CD4-positive, alpha-beta T cell treated with Interleukin-2 at 100 ng/mL for 4 hours (primary cell): Measurements from ENCODE around the gene ATG2A.
A peak's percentile ranks its signal among the peaks of the same experiment; 100 is the strongest.

Experiments used
- DNase-seq: peaks from one replicate; pipeline ENCODE4 v3.0.0-alpha.2; 2020; ENCODE audit warnings: low spot score

ATG2A gene

DNA sequence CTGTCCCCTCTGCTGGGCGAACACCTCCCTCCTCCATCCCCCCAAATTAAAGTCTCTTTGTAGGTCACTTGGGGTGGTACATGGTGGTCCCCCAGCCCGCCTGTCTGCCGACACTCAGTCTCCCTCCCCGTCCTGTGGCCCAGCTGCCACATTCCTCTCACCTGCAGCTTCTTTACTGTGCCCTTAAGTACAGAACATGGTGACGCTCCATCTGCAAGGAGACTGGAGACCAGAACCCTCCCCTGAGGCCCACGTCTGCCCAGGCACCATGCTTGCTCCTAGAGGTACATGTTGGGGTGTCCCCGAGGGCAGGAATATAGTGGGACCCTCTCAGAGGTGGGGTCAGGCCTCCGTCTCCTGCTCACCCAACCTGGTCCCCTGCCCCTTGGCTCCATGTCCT is 33.0 kb downstream of the ATG2A start:
- no peak for DNase-seq

DNA sequence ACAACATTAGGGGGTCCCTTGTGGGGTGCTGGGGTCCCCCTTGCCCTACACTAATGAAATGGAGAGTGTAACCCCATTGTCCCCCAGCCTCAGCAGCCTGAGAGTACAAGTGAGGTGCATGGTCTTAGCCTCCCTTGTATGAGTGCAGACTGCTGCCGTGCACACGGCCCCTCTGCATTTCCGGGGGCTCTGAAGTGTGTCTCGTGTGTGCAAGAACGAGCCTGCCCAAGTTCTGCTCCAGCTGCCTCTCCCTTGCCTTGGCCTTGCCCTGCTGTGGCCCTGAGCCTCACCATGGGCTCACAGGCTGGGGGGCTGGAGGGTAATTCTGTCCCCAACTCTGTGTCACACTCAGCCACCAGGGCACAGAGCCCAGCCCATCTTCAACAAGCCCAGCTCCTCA is 33.4 kb downstream of the ATG2A start:
- no peak for DNase-seq

DNA sequence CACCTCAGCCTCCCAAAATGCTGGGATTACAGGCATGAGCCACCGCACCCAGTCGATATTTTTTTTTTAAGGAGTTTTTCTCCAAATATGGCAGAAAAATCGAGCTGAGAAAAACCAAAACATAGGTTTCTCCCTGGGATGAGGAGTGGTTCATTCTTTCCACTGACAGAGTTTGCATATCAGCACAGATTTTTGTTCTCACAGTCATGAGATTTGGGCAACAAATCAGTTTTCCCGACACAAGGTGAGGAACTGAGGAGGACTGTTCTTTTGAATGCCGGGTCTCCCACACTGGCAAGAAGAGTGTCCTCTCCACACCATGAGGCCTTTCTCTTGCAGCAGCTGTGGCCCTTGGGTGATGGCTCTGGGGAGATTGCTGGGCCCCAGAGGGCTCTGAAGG is 34.8 kb downstream of the ATG2A start:
- DNase-seq, result no peak

DNA sequence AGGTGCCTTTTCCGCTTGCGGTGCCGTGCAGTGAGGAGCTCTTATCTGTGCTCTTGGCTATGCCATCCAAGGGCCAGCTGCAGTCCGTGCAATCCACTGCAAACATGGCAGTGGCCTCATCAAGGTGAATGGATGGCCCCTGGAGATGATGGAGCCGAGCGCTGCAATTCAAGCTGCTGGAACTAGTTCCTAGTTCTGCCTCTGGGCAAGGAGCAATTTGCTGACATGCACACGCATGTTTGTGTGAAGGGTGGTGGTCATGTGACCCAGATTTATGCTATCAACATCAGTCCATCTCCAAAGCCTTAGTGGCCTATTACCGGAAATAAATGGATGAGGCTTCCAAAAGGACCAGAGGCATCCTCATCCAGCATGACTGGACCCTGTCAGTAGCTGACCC is 35.5 kb downstream of the ATG2A start:
- DNase-seq, result no peak

DNA sequence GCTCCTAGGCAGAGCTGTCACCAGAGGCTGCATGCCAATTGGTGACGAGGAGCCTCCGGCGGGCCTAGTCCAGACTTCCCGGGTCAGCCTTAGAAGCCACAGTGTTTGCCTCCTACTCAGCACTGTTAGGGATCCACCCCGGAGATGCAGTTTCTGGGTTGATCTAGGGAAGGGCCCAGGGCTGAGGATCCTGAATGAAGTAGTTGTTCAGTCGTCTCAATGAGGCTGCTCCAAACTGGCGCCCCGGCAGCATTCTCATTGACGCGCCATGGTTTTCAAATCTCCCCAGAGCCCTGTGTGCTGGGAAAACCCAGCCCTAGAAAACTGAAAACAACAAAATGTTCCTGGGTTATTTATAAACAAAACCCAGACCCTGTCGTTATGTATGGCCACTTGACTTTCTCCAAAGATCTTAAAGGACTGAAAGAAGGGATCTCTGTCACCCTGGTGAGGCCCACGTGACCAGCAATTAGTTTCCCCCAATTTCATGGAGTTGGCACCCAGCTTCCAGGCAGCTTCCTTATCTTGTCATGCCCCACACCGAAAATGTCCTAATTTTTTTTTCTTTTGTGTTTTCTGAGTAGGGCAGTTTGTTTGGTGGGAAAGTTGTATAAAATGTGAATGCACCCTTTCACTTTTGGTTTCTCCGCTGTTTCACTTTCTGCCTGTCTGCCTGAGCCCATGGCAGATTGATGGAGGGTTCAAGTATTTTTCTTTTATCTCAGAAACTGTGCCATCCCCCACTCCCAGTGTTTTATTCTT is 36.6 kb downstream of the ATG2A start:
- peak; percentile 53 for DNase-seq

DNA sequence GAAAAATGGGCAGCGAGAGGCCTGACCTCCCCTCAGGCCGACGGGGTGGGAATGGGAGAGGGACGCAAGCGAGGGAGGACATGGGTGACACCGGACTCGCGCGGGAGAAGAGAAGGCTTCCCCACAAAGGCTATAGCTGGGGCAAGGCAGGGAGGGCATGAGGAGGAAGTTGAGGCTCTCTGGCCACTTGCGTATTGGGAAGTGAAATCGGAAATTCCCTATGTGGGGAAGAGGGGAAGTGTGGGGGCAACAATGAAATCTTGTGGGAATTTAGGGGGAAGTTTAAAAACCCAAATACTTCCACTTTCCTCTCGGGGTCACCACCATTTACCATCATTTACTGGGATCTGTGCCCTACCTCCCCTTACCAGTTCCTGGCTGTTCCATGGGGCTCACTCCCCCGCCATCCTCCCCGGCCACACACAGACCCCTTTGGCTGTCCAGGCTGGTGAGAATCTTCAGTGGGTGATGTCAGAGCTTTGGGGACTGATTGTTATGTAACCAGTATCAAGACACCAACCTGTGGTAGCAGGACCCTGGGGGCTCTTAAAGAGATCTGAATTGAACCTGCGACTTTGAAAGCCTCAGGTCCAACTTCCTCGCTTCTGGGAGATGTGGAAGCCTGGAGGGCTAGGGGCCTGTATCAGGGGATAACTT is 37.6 kb downstream of the ATG2A start:
- DNase-seq, result no peak

DNA sequence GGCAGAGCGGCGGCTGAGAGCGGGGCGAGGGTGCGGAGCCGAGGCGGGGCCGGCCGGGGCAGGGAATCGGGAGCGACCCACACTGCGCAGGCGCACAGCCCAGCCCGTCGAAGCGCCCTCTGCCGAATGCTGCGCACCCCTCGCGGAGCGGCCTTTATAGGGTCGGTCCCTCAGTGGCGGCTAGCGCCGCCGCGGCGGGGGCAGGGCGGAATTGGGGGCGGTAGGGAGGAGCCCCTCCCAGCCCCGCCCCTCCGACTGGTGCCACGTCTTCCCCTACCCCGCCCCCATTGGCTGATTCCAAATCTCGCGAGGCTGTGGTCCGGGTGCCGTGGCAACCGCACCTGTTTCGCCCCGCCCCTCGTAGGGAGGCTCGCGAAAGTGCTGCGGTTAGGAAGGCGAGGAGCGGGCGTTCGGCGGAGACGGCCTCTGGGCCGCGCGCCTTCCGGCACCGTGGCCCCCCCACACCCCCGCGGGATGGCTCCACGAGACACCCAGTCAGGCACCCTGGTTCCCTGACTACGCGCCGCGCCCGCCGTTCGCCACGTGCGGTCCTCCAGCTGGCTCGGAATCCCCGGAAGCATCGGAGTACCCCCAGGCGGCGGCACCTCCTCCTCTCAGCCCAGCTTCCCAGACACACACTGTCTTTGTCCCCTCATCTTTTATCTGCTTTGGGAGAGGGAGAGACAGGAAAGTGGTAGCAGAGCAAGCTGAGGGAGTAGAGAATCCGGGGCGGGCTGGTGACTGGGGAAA is 38.3 kb downstream of the ATG2A start, which contains the start of gene EHD1:
TSS of gene EHD1 (minus strand) at position 128 of the 750 bp plus-strand sequence. CDS start 157 bp downstream, outside the sequence.
- DNase-seq, result peak; percentile 99

DNA sequence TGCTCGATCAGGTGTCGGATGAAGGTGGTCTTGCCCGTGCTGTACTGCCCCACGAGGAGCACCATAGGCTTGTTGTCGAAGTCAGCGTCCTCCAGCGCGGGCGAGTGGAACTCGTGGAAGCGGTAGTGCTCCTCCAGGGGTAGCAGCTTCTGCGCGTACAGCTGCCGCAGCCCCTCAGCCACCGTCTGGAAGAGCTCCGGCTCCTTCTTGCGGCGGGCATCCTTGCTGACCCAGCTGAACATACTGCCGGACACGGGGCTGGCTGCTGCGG is 38.9 kb downstream of the ATG2A start:
- DNase-seq, result peak; percentile 53

DNA sequence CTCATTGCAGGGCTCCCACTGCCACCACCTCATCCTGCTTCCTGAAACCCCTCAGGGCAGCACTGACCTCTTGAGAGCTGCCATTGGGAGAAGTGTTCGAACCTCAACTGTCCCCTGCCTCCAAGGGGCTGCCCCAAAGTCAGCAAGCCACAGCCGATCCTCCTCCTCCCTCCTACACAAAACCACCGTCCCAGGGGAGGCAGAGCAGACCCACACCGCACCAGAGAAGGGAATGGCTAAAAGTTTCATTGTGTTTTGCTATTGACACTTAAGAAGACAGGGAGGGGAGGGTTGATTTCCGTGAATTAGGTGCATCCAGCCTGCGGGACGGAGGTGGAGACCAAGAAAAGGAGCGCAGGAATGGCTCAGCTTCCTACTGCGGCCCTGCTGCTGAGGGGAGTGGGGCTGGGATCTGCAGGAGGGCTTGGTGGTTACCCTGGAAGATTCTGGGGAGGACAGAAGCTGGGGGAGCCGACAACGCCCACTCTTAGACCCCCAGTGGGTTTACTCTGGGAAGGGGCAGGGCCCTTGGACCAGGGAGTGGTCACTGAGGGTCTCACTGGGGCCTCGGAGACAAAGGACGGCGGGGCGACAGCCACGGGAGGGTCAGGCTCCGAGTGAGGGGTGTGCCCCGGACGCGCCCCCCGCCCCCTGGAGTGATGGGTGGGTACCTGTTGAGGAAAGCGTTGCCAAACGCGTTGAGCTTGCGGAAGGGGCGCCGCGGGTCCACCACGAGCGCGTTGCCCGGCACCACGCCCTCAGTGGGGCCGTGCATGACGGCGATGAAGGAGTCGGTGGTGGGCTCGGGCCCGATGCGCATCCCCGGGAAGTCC is 39.4 kb downstream of the ATG2A start:
- no peak for DNase-seq

DNA sequence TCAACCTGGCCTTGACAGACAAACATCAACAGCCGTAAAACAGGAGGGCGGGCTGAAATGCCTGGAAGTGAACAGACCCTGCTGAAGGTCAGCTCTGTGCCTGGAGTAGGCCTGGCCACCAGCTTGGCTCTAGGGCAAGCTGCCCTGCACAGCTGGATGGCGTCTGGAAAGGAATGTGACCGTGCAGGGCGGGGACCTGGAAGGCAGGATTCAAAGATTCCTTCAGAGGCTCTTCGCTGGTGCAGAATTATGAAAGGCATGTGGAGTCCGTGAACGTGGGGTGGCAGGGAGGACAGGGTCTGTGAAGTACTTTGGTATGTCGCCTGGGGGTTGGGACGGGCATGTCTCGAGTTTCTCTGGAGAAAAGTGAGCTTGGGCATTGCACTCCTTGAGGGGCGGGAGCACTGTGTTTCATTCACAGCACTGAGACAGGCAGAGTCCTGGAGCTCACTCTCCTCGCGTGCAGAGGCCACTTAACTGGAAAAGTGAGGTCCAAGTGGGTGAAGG is 40.1 kb downstream of the ATG2A start:
- no peak for DNase-seq

DNA sequence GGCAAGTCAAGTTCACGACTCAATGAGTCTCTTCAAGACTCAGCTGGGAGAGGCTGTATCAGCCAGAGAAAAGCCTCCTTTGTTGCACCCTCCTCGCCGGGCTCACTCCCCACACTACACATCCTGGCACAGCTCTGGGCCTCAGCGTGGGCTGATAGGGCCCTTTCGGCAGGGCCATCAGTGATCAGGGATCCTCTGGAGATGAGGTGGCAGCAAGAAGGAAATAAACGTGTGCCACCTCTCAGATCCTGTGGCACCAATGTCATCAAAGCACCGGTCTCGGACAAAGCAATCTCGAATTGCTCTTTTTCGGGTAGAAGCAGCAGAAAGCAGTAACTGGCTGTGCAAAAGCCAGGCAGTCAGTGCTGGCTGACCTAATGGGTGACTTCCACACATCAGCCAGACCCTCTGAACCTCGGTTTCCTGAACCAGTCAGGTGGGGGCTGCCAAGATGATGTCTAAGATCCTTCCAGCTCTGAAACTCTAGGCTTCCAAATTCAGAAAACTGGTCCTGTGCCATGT is 40.7 kb downstream of the ATG2A start:
- no peak for DNase-seq

DNA sequence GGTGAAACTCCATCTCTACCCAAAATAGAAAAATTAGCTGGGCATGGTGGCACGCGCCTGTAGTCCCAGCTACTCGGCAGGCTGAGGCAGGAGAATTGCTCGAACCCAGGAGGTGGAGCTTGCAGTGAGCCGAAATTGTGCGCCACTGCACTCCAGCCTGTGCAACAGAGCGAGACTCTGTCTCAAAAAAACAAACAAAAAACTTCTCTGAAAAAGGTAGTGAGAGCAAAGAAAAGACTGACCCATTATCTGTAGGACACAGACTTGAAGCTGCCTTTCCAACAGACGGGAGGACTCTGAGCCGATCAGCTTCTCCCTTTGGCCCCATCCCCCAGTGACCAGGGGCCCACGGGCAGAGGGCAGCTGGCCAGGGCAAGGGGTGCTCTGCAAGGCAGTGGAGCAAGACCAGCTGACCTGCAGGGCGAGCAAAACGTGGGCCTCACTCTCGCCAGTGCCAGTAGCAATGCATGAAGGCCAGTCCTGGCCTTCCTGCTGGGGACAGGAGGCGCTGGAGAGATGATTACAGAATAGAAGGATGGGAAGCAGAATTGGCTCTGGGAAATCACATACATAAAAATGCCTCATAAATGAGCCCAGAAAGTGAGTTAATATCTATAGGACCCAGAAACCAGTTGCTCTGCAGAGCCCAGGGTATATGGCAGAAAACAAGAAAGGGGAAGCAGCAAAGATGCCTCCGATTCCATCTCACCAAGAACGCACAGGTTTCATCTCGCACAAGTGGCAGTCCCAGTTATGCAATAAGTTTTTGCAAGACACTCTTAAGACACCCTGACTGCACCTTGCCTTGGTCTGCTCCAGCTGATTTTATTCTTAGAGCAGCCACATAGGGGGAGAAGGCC is 41.4 kb downstream of the ATG2A start:
- no peak for DNase-seq

DNA sequence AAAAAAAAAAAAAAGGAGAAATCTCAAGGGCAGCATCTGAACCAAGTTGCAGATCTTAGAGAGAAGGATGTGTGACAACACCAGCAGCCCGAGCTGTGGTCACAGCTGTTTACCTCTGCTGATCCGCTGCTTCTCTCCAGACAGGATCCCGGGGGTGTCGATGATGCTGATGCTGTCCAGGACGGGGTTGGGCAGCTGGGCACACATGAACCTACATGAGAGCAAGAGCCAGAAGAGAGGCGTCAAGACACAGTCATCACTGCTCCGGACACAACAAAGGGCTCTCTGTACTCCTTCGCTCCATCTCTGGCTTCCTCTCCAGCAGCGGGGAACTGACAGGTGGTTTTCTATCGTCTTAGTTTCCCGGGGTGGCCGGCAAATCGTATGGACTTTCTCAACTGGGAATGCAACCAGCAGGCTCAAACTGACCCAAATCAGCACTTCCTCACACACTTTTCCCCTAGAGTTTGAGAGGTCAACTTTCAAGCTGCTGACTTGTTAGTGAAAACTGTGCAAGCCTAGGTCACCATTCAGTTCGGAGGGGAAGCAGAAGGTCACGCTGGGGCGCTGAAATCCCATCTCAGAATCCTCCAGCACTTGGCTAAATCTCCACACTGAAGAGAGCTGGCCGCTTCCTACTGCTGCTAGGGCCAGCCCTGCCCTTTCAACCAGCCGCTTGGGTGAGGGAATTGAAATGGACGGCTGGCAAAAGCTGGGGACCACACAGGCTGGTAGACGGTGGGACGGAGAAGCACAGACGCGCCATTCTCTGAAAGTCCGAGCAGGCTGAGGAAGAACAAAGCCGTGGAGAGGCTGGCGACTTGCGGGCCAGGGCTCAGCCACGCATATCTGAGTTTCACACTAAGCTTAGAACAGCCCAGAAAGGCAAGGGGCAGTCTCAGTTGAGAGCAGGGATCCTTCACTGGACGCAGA is 42.4 kb downstream of the ATG2A start:
- DNase-seq, result peak; percentile 51

DNA sequence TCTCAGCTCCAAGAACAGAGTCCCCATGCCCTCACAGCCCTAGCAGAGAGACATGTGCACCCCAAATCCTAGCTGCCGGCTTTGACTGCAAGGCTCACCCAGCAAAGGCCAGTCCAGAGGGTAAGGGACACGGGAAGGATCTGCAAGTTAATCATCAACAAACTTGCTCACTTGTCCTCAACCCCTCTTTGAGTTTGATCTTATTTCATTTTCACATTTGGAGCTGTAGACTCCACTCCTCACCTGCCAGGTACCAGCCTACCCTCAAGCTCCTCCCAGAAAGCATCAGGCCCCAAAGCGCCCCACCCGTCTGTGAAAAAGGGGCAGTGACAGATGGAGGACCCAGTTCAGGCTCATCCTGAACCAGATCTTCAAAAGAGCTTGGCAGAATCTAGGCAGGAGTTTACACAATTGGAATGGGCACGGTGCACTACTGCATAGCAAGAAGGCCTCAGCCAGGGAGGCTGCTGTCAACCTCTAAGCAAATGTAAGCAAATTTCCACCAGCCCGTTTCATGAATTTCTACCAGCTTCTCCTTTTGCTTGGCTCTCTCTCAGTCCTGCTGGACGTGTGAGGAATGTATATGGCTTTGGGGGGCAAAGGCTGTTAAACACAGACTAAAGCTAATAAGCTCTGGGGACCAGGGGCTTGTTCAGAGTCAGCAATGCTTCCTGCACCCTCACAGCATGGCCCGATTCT is 44.1 kb downstream of the ATG2A start:
- no peak for DNase-seq

DNA sequence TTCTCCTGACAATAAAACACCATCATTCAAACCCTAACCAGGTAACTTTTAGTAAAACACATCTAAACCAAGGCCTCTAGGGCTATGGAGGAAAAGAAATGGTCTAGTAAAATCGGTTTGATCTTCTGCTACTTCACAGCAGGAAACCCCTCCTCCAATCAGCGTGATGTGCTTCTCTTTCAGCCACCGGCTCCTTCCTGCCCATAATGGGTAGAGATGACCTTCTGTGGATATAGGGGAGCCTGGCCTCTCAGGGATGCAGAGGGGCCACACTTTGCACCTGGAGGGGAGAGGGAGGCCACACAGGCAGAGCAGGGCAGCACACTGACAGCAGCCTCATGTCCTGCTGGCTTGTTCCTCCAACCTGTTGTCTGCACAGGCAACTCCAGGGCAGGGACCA is 45.5 kb downstream of the ATG2A start:
- no peak for DNase-seq

DNA sequence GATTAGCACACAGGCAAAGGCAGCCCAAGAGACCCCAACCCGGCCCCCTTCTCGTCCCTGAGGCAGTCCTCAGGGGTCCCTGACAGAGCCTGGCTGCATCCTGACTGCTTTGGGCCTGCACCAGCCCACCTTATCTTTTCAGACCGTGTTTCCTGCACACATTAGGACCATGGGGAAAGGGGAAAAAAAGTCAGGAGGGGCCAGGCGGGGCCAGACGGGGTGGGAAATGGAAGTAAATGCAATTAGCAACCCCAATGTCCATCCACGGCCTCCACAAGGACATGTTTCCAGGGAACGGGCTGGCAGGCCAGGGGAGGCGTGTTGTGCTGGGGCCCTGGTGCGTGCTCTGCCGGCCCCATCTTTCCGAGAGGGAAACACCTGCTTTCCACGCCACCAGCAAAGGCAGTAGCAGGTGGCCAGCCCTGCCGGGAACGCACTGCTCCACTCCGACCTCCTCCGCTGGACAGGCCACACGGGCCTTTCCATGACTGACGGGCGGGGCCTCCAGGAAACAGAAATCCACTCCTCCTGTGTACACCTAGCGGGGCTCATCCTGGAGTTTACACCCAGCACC is 46.0 kb downstream of the ATG2A start:
- no peak for DNase-seq

DNA sequence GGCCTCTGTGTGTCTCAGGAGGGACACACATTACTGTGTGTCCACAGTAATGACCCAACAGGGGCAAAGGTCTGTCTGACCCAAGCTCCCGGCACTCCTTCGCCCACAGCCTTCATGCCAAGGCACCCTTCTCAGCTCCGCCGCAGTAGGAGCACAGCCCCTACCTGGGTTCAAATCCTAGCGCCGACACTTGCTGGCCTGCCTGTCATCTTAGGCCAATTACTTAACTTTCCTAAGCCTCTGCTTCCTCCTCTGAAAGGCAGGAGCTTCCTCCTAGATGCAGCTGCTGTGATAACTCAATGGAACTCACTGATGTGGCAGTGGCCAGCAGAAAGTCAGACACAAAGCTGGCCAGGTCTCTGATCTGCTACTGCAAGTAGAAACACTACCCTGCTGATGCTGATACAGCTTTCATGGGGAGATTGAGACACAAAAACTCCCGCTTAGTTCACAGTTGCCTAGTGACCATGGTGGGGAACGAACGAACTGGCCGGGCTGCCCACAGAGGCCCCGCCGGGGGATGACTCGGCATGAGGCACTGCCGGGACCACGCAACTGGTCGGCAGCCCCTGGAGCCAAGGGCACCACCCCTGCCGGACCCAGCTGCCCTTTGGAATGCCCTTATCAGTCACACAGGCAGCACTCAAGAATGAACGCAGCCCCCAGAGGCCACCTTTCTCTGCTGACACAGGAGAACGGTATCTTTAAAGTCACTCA is 46.7 kb downstream of the ATG2A start:
- DNase-seq, result no peak

DNA sequence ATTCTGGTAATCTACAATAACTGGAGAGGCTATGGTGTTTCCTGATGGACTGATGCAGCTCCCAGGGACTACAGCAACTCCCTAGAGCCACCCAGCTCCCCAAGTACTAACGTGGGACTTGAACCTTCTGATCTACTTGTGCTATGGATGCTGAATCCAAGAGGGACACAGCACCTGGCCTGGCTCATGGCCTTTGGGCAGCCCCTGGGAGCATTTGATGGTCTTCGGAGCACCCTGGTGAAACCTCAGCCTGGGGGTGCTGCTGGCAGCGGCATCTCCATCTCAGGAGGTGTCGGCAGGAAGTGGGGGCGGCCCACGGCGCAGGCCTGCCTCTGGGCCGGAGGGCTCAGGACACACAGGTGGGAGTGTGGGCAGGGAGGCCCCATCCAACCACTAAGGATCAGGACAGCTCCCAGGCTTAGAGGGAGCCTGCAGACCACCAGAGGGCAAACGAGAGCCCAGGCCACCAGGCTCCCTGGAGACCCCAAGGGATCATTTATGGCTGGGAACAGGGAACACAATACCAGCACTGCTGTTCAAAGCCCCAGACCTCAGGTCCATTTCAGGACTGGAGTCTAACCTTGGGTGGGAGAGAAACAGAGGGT is 47.3 kb downstream of the ATG2A start:
- no peak for DNase-seq
